AG09309 (cell line): ENCODE data around the gene NRXN2.

Experiments used
- DNase-seq: peaks from one replicate; pipeline ENCODE4 v3.0.0-alpha.2; 2010; ENCODE audit warnings: low read depth
- H3K4me3 ChIP-seq: 2 replicates; pipeline ENCODE4 v1.5.1; 2011; ENCODE audit warnings: mild to moderate bottlenecking, low read depth, low read length, moderate library complexity; ENCODE audit not compliant: control insufficient read depth
- CTCF ChIP-seq: IDR thresholded peaks from 2 replicates; pipeline ENCODE4 v1.5.1; 2011; ENCODE audit warnings: mild to moderate bottlenecking, low read depth, low read length, inconsistent platforms; ENCODE audit not compliant: insufficient read depth, control insufficient read depth; ENCODE audit errors: missing control alignments

Gene NRXN2

GRCh38 chr11:64606796-64607380 is 116.1 kb downstream of the NRXN2 start:
- TF ChIP-seq CTCF, result no peak
- H3K4me3 ChIP-seq, result no peak overlapping the region
- DNase-seq, result no peak

GRCh38 chr11:64605656-64606585 is 117.1 kb downstream of the NRXN2 start:
- no peak for TF ChIP-seq CTCF
- DNase-seq, result no peak
- no peak overlapping the region for H3K4me3 ChIP-seq

GRCh38 chr11:64605244-64605560 is 117.8 kb downstream of the NRXN2 start:
- no peak for TF ChIP-seq CTCF
- no peak for DNase-seq
- no peak overlapping the region for H3K4me3 ChIP-seq

DNA sequence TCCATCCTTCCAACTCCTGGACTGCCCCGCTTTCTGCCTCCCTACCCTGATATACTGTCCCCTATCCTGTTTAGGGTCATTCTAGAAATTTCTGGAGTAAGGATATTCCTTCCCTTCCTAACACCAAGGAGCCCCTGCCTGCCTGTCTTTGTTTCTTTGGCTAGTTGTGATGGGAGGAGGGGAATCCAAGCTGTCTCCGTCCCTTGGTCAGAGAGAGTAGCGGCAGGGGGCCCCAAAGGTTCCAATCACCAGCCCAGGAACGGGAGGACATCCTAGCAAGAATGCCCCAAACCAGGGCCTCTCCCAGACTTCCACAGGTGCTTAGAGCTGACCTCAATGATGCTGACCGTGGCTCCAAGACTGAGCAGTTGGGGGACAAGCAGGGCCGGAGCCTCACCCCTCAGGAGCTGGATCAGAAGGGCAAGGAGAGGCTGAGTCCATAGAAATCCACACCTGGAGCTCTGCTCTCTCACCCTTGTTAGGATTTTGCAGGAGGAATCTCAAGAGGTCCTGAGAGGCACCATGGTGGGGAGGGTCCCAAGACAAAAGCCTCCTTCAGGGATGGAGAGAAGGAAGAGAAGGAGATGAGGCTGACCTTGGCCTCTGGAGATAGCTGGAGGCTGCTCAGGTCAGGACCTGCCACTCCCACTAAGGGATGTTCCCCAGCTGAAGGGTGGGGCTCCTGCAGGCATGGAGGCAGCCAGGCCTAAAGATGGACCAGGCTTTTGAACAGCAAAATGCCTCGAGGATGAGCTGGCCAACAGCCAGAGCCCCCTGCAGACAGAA is 118.3 kb downstream of the NRXN2 start:
- TF ChIP-seq CTCF, result no peak
- DNase-seq, result no peak
- no peak overlapping the region for H3K4me3 ChIP-seq

GRCh38 chr11:64603411-64604110 is 119.4 kb downstream of the NRXN2 start:
- no peak for DNase-seq
- H3K4me3 ChIP-seq, result no peak overlapping the region
- no peak for TF ChIP-seq CTCF

- H3K4me3 ChIP-seq, result no peak overlapping the region
- no peak for DNase-seq
- TF ChIP-seq CTCF, result no peak
Observed at GRCh38 chr11:64602466-64603070, 120.4 kb downstream of the NRXN2 start.
